ENCODE data around the gene MAPK12. TPM values are rescaled to one million over a fixed set of nuclear protein-coding genes. Genes with fewer than 3 reads are reported as not detected.

The MAPK12 gene
- total RNA-seq, 3 donors from 2014 or later = 3.8 to 9.8 (median 5.3) TPM

GRCh38 chr22:50299785-50300619, 38.5 kb upstream of the MAPK12 start:
- intact Hi-C loops (cut with DNase I; ENCODE audit: low total_unique reads) = no loop called here
- DNase-seq (ENCODE audit: low spot score in 2 of 2) = no peak
- peaks cover 69 to 70% of the 10 kb centered on the region in 2 donors for H3K4me1 ChIP-seq
- H3K27me3 ChIP-seq = no peaks in the 10 kb centered on the region
- no peak for TF ChIP-seq POLR2A (IDR thresholded peaks at IDR 0.05)
- TF ChIP-seq CTCF (IDR thresholded peaks at IDR 0.05) = no peak
- no peak for TF ChIP-seq POLR2AphosphoS5 (IDR thresholded peaks at IDR 0.05)
- H3K27ac ChIP-seq = peak overlapping the region; percentile 94 to 98
- H3K9me3 ChIP-seq = no peaks in the 10 kb centered on the region
- peak overlapping the region; percentile 32 to 73 (median 41) for H3K4me3 ChIP-seq
- H3K36me3 ChIP-seq = no peaks in the 10 kb centered on the region

GRCh38 chr22:50298937-50299784, 37.7 kb upstream of the MAPK12 start:
- no peak for TF ChIP-seq CTCF (IDR thresholded peaks at IDR 0.05)
- intact Hi-C loops (cut with DNase I; ENCODE audit: low total_unique reads) = no loop called here
- peak overlapping the region; percentile 94 to 98 for H3K27ac ChIP-seq
- H3K4me1 ChIP-seq = peaks cover 65 to 68% of the 10 kb centered on the region in 2 donors
- no peaks in the 10 kb centered on the region for H3K9me3 ChIP-seq
- no peak for DNase-seq (ENCODE audit: low spot score in 2 of 2)
- peak overlapping the region; percentile 32 to 73 (median 41) for H3K4me3 ChIP-seq
- no peaks in the 10 kb centered on the region for H3K36me3 ChIP-seq
- H3K27me3 ChIP-seq = no peaks in the 10 kb centered on the region

GRCh38 chr22:50298266-50298637, 36.8 kb upstream of the MAPK12 start:
- Histone ChIP-seq H3K9me3 (no peaks in the 10 kb centered on the region), H3K36me3 (no peaks in the 10 kb centered on the region), H3K27me3 (no peaks in the 10 kb centered on the region), H3K4me3 (no peak overlapping the region), H3K27ac (peak overlapping the region; percentile 94 to 98), H3K4me1 (peaks cover 66% of the 10 kb centered on the region in 2 donors)
- DNase-seq (ENCODE audit: low spot score in 2 of 2) = no peak
- TF ChIP-seq CTCF (IDR thresholded peaks at IDR 0.05) (no peak), POLR2AphosphoS5 (IDR thresholded peaks at IDR 0.05) (no peak), POLR2A (IDR thresholded peaks at IDR 0.05) (no peak)
- intact Hi-C loops (cut with DNase I; ENCODE audit: low total_unique reads) = no loop called here

GRCh38 chr22:50297510-50298265, 36.2 kb upstream of the MAPK12 start:
- TF ChIP-seq POLR2A (IDR thresholded peaks at IDR 0.05) = no peak
- no peak for TF ChIP-seq CTCF (IDR thresholded peaks at IDR 0.05)
- TF ChIP-seq POLR2AphosphoS5 (IDR thresholded peaks at IDR 0.05) = no peak
- intact Hi-C loops (cut with DNase I; ENCODE audit: low total_unique reads) = no loop called here
- Histone ChIP-seq H3K36me3 (no peaks in the 10 kb centered on the region), H3K27ac (peak overlapping the region; percentile 94 to 98), H3K4me3 (peak overlapping the region in 1 of 3 donors; percentile 42), H3K9me3 (no peaks in the 10 kb centered on the region), H3K4me1 (peaks cover 66% of the 10 kb centered on the region in 2 donors), H3K27me3 (no peaks in the 10 kb centered on the region)
- no peak for DNase-seq (ENCODE audit: low spot score in 2 of 2)

All from breast epithelium (tissue), 4 donors.